ENCODE measurements around the gene XRCC4. TPM values are rescaled to one million over a fixed set of nuclear protein-coding genes. Genes with fewer than 3 reads are reported as not detected.

The XRCC4 gene
- total RNA-seq, 1 donor from 2014 or later = 5.9 TPM

DNA sequence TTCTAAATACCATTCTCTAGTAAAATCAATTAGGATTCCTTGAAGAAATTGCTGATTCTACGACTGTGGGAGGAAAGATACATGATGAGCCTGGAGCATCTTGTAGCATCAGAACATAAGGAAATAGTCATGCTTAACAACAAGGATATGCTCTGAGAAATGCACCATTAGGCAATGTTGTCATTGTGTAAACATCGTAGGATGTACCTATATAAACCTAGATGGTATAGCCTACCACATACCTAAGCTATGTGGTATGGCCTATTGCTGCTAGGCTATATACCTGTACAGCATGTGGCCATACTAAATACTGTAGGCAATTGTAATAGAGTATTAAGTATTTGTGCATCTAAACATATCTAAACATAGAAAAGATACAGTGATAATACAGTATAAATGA, 316.8 kb downstream of the XRCC4 start:
- intact Hi-C loops (cut with DNase I) = no loop called here
- Histone ChIP-seq H3K36me3 (no peaks in the 10 kb centered on the region), H3K4me3 (no peak overlapping the region), H3K9me3 (no peaks in the 10 kb centered on the region), H3K4me1 (no peaks in the 10 kb centered on the region), H3K27ac (no peak overlapping the region), H3K27me3 (no peaks in the 10 kb centered on the region)
- TF ChIP-seq CTCF (IDR thresholded peaks at IDR 0.05) = no peak
- no peak for DNase-seq
- no peak for ATAC-seq

DNA sequence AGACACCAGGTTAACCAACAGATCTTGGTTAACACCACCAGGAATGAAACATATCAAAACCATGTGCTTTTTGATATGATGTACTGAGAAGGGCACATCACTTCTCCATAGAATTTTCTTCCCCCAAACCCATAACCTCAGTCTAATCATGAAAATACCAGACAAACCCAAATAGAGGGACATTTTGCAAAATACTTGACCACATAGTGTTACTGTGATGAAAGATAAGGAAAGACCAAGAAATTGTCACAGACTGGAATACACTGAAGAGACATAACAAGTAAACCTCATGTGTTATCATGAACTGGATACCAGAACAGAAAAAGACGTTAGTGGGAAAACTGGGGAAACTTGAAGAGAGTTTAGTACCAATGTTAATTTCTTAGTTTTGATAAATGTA, 319.3 kb downstream of the XRCC4 start:
- no peak overlapping the region for H3K4me3 ChIP-seq
- no peak for TF ChIP-seq CTCF (IDR thresholded peaks at IDR 0.05)
- ATAC-seq (no peak), DNase-seq (no peak)
- H3K4me1 ChIP-seq = no peaks in the 10 kb centered on the region
- no peaks in the 10 kb centered on the region for H3K27me3 ChIP-seq
- no peak overlapping the region for H3K27ac ChIP-seq
- no peaks in the 10 kb centered on the region for H3K9me3 ChIP-seq
- intact Hi-C loops (cut with DNase I) = no loop called here
- H3K36me3 ChIP-seq = no peaks in the 10 kb centered on the region

GRCh38 chr5:83397658-83398057, 320.3 kb downstream of the XRCC4 start:
- H3K4me1 ChIP-seq = no peaks in the 10 kb centered on the region
- no peak for TF ChIP-seq CTCF (IDR thresholded peaks at IDR 0.05)

DNA sequence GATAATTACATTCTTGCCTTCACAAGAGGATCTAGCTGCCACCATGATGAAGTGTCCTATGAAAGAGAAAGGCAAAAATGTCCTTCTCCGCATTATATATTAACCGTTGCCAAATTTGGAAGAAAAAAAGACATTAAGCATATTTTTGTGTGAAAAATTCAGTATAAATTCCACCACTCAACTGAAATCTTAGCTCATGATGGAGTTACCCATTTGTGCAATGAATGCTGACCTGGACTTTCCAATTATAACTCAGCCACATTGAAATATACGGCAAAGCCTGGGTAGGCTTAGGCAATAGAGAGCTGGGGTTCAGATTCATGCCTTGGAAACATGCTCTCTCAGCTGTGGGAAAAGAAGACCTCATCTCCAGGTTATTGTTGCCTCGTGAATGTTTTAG, 322.9 kb downstream of the XRCC4 start:
- Histone ChIP-seq H3K36me3 (no peaks in the 10 kb centered on the region), H3K4me1 (no peaks in the 10 kb centered on the region), H3K27ac (no peak overlapping the region), H3K4me3 (no peak overlapping the region), H3K27me3 (no peaks in the 10 kb centered on the region), H3K9me3 (no peaks in the 10 kb centered on the region)
- ATAC-seq = no peak
- no peak for TF ChIP-seq CTCF (IDR thresholded peaks at IDR 0.05)
- intact Hi-C loops (cut with DNase I) = no loop called here
- no peak for DNase-seq

More at GRCh38 chr5:83397658-83398057, 320.3 kb downstream of the XRCC4 start:
- ATAC-seq = no peak
- Histone ChIP-seq H3K36me3 (no peaks in the 10 kb centered on the region), H3K9me3 (no peaks in the 10 kb centered on the region), H3K27ac (no peak overlapping the region), H3K4me3 (no peak overlapping the region), H3K27me3 (no peaks in the 10 kb centered on the region)
- intact Hi-C loops (cut with DNase I) = no loop called here
- DNase-seq = no peak

GRCh38 chr5:83400701-83401100, 323.4 kb downstream of the XRCC4 start:
- ATAC-seq = no peak
- no peak for DNase-seq
- H3K4me1 ChIP-seq = no peaks in the 10 kb centered on the region
- H3K27me3 ChIP-seq = no peaks in the 10 kb centered on the region
- H3K9me3 ChIP-seq = no peaks in the 10 kb centered on the region
- no peaks in the 10 kb centered on the region for H3K36me3 ChIP-seq
- H3K4me3 ChIP-seq = no peak overlapping the region
- no peak overlapping the region for H3K27ac ChIP-seq
- TF ChIP-seq CTCF (IDR thresholded peaks at IDR 0.05) = no peak
- intact Hi-C loops (cut with DNase I) = no loop called here

DNA sequence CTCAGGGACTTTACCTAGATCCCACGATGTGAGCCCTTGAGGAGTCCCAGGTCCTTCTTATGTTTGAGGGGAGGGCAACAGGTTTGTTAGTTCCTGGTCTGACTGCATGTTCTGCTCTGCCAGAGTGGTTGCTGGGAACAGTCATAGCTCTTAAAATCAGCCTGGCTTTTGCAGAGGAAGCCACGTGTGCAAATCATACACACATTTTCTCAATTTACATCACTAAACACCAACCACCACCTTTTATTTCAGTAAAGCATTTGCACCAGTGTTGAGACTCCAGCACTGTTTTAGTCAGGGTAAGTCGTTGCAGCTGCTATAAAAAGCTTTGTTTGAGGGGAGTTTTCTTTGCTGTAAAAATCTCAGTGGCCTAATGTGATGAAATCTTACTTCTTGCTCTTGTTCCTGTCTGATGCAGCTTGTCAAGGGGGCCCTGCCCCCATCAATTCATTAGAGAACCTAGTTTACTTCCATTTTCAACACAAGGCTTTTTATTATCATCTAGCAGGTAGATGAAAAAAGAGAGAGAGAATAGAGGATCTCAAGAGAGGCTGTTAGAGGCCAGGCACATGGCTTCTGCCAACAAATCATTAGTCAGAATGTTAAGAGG, 323.9 kb downstream of the XRCC4 start:
- Histone ChIP-seq H3K9me3 (no peaks in the 10 kb centered on the region), H3K27ac (no peak overlapping the region), H3K4me1 (no peaks in the 10 kb centered on the region), H3K27me3 (no peaks in the 10 kb centered on the region), H3K36me3 (no peaks in the 10 kb centered on the region), H3K4me3 (no peak overlapping the region)
- ATAC-seq = no peak
- intact Hi-C loops (cut with DNase I) = no loop called here
- DNase-seq = no peak
- TF ChIP-seq CTCF (IDR thresholded peaks at IDR 0.05) = no peak
